SU-DHL-6 (cell line): Measurements from ENCODE around the gene PTRH2.

Experiments
- CTCF ChIP-seq: fragments of 200-600 bp; sonication (generic); IDR thresholded peaks from one replicate; pipeline ENCODE4 v1.5.1; 2017; ENCODE audit warnings: antibody characterized with exemption, mild to moderate bottlenecking, low read length, moderate library complexity; ENCODE audit not compliant: insufficient read depth, poor library complexity, severe bottlenecking
- EZH2phosphoT487 ChIP-seq: fragments of 200-600 bp; sonication (generic), shearing (Covaris generic); conservative IDR thresholded peaks from 2 replicates; pipeline ENCODE4 v1.6.1; 2018; ENCODE audit warnings: mild to moderate bottlenecking, antibody characterized with exemption, low read length, moderate library complexity, mixed read lengths

DNA sequence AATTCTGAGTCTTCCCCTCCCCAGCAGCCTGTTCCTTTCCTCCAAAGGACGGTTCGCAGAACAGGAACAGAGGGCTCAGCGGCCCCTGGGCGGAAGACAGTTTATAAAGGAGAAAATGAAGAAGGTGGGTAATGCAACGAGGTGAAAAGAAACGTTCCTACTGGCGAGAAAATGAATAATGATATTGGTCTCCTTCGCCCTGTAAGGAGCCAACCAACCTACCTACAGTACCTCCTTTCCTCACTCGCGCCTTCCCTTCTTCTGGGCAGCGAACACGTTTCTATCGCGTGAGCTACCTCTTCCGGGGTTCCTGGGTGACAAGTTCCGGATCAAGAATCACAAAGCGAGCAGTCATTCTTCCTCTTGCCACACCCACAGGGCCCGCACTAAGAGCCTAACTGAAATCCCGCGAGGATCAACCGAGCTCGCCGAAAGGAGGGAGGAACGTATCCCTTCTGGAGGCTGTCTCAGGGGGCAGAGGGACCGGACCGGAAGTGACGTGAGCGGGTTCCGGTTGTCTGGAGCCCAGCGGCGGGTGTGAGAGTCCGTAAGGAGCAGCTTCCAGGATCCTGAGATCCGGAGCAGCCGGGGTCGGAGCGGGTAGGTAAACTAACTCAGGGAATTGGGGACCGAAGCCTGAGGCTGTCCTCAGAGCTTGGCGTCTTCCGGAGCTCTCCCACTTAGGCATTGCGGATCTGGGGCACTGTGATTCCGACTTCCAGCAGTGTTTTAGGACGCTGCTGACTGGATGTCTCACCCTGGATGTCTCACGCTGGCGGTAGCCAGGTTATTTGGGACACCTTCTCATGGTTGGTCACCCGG is at the start of gene PTRH2, which contains the start of gene VMP1:
- TF ChIP-seq CTCF (no peak), EZH2phosphoT487 (no peak)
